Midbrain (tissue), 1 donor: Measurements from ENCODE around the gene HEBP2.

Experiments used
- DNase-seq: peaks from one replicate; lab custom pipeline; 2025; lab: John Stamatoyannopoulos, UW

HEBP2 gene

GRCh38 chr6:138455746-138456400 is 51.9 kb downstream of the HEBP2 start:
- no peak for DNase-seq

- no peak for DNase-seq
Measured at GRCh38 chr6:138456401-138456790, 52.4 kb downstream of the HEBP2 start.

DNA sequence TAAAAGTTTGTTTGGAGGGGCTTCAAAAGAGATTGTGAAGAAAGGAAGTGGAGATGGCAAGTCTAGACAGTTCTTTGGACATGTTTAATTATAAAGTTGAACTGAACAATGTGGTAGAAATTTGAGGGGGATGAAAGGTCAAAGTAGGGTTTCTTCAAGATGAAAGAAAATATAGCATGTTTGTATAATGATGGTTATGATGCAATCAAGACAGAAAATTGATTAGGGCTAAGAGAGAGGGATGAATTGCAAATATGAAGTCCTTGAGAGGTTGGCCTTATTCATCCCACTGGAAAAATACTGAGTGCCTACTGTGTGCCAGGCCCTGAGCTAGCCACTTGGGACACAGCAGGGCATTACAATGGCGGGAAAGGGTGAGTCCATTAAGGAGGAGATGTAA is 57.6 kb downstream of the HEBP2 start:
- no peak for DNase-seq

GRCh38 chr6:138464085-138464484 is 60.1 kb downstream of the HEBP2 start:
- no peak for DNase-seq

DNA sequence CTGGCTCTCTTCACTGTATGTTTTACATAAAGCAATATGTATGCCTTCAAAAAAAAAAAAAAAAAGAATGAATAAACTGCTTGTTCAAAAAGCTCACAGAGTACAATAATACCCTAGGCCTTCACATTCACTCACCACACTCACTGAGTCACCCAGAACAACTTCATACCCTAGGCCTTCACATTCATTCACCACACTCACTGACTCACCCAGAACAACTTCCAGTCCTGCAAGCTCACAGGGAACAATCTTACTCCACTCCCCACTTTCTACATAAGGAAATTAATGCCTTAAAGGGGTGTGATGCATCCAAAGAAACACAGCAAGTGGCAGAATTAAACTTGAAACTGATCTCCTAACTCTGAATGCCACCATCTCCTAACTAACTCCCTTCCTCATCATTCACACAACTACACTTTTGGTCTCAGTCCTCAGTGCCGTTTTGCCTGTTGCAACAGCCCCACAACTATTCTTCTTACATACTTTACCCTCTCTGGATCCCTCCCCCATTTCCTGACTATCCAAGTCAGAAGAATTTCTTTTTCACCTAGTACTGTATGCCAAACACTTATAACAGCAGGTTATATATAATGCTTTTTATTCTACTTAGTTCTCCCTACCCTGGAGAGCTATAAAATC is 61.1 kb downstream of the HEBP2 start:
- no peak for DNase-seq

- no peak for DNase-seq
Measured at GRCh38 chr6:138467901-138468300, 63.9 kb downstream of the HEBP2 start.

DNA sequence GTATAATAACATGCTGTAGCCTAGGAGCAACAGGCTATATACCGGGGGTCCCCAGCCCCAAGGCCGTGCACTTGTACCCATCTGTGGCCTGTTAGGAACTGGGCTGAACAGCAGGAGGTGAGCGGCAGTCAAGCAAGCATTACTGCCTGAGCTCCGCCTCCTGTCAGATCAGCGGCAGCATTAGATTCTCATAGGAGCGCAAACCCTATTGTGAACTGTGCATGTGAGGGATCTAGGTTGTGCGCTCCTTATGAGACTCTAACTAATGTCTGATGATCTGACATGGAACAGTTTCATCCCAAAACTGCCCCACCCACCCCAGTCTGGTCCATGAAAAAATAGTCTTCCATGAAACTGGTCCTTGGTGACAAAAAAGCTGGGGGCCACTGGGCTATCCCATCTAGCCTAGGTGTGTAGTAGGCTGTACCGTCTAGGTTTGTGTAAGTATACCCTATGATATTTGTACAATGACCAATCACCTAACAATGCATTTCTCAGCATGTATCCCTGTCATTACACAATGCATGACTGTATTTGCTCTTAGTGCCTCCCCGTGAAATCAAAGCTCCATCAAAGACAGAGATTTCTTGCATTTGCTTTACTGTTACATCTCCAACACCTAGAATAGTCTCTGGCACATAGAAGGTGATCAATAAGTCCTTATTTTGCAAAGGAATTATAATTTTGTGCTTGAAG is 64.4 kb downstream of the HEBP2 start:
- no peak for DNase-seq
